Endothelial cell of hepatic sinusoid (primary cell): ENCODE results near the gene RPS29.

Experiments
- in situ Hi-C: cut with HindIII; loops from 2 replicates; pipeline ENCODE4 v1.10.0; 2017; ENCODE audit warnings: low sequenced_read_pairs

Gene RPS29

DNA sequence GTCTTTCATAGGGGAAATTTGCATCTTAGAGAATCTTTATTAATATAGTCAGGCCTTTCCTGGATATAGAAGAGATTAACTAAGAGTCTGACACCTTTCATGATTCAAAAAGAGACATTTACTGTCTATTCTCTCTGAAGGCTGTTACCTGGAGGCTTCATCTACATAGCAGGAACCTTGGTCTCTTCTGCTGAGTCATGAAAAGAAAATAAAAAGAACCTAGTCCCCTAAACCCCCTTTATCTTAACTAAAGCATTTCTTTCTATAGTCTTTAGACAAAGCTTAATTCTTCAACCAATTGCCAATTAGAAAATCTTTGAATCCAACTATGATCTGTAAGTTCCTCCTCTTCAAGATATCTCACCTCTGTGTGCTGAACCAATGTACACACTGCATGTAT is 33.1 kb downstream of the RPS29 start:
- in situ Hi-C loops, result no loop called here

- in situ Hi-C loops, result no loop called here
Observed at GRCh38 chr14:49551569-49551968, 34.6 kb downstream of the RPS29 start.

- in situ Hi-C loops, result no loop called here
Observed at GRCh38 chr14:49550286-49551184, 35.6 kb downstream of the RPS29 start.

GRCh38 chr14:49549881-49550280 is 36.3 kb downstream of the RPS29 start:
- in situ Hi-C loops, result no loop called here

- in situ Hi-C loops, result no loop called here
Observed at GRCh38 chr14:49549446-49549845, 36.7 kb downstream of the RPS29 start.

GRCh38 chr14:49546766-49547165 is 39.4 kb downstream of the RPS29 start:
- in situ Hi-C loops, result no loop called here

DNA sequence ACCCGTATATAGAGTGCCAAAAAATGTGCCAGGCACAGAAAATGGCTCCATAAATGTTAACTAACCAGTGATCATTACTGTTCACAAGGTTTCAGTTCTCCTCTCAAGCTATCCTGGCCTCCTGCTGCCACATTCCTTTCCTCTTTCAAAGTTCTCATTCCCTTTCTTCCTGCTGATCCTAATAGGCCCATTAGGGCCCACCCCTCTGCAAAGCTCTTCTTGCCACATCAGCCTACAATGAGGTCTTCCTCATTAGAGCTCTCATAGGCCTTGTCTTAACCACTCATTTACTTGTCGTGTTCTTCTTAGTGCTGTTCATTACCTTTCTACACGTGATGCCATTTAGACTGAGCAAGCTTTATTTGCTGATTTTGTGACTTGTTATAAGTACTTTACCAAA is 40.5 kb downstream of the RPS29 start:
- in situ Hi-C loops, result no loop called here

GRCh38 chr14:49545071-49545470 is 41.1 kb downstream of the RPS29 start:
- in situ Hi-C loops, result no loop called here

GRCh38 chr14:49541049-49541448 is 45.1 kb downstream of the RPS29 start:
- in situ Hi-C loops, result no loop called here

DNA sequence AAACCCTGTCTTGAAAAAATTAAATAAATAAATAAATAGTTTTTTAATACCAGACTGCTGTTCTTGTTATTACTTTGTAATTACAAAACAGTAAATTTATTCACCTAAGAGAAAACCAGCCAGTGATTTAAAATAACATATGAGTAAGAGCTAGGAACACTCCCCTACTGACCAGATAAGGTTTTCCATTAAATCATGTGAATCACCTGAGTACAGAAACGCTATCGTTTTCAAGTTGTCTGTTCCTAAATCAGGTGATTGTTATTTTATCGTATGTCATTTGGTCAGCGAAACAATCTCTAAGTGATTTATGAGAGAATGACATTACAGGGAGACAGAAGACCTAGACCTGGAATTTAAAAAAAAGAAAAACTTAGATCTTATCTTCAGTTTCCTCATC is 47.3 kb downstream of the RPS29 start:
- in situ Hi-C loops, result no loop called here
